ENCODE measurements around the gene CUL7. TPM values are rescaled to one million over a fixed set of nuclear protein-coding genes. Genes with fewer than 3 reads are reported as not detected.
A peak's percentile ranks its signal among the peaks of the same experiment; 100 is the strongest.

Gene CUL7
- total and polyA plus RNA-seq, 2 donors (not counting 1 experiment from before 2014, with no cell fraction given): 17.4 to 21.4 TPM

- Histone ChIP-seq H3K4me2 (replicated peaks; ENCODE audit: low read depth, low read length, poor library complexity, severe bottlenecking) (no peak overlapping the region), H4K20me1 (ENCODE audit: control insufficient read depth, insufficient read depth, low read length, poor library complexity, severe bottlenecking) (peaks cover 9% of the 10 kb centered on the region), H3K4me3 (ENCODE audit: control extremely low read depth in 1 of 5, extremely low read depth in 1 of 5, insufficient read depth in 1 of 5, low read depth in 2 of 5, low read length in 4 of 5) (no peak overlapping the region), H3K27me3 (replicated peaks in 1 of 4; ENCODE audit: control extremely low read depth in 1 of 4, control insufficient read depth in 3 of 4, insufficient read depth in 4 of 4, low read length in 3 of 4) (no peaks in the 10 kb centered on the region), H3K36me3 (replicated peaks in 1 of 2; ENCODE audit: control extremely low read depth in 1 of 2, control insufficient read depth in 1 of 2, extremely low read depth in 1 of 2, insufficient read depth in 2 of 2, low read length in 1 of 2) (peaks cover 0 to 24% of the 10 kb centered on the region in 2 experiments), H3K9me3 (ENCODE audit: control extremely low read depth in 1 of 3, control insufficient read depth in 2 of 3, insufficient read depth in 1 of 3, low read length in 2 of 3) (no peaks in the 10 kb centered on the region), H3K4me1 (ENCODE audit: control insufficient read depth in 2 of 2, insufficient read depth in 2 of 2, low read length in 2 of 2) (peaks cover 16 to 22% of the 10 kb centered on the region in 2 donors), H3K27ac (ENCODE audit: low read length in 2 of 2) (no peak overlapping the region), H3K9ac (ENCODE audit: low read length) (no peak overlapping the region), H3K79me2 (ENCODE audit: control insufficient read depth, insufficient read depth, low read length) (peaks cover 30% of the 10 kb centered on the region), H2AFZ (ENCODE audit: insufficient read depth, low read depth, low read length, poor library complexity, severe bottlenecking) (no peak overlapping the region)
- TF ChIP-seq EZH2 (IDR thresholded peaks at IDR 0.05; ENCODE audit: borderline replicate concordance, insufficient read depth, low read depth, low read length, poor library complexity, severe bottlenecking) (no peak), CTCF (IDR thresholded peaks at IDR 0.05) (no peak)
- Mint-ChIP-seq H3K4me3 (no peak overlapping the region), H3K9me3 (ENCODE audit: insufficient read depth) (no peaks in the 10 kb centered on the region), H3K27ac (no peak overlapping the region), H3K4me1 (peaks cover 34% of the 10 kb centered on the region), H3K27me3 (no peaks in the 10 kb centered on the region)
- ATAC-seq (ENCODE audit: low read depth): no peak
- no peak for DNase-seq
- ChIA-PET CTCF (no interaction called here), POLR2A (interaction anchor here (0.7 kb wide), 1 partner anchor 103 kb away, joined by 3 read pairs; no protein-coding TSS in a partner anchor)
- intact Hi-C loops (cut with micrococcal nuclease): no loop called here
- 92% methylated on average over 9 of the region's 12 CpGs for WGBS (ENCODE audit: insufficient coverage)
These were observed 9.2 kb upstream of the CUL7 start for GRCh38 chr6:43062818-43063217.

DNA sequence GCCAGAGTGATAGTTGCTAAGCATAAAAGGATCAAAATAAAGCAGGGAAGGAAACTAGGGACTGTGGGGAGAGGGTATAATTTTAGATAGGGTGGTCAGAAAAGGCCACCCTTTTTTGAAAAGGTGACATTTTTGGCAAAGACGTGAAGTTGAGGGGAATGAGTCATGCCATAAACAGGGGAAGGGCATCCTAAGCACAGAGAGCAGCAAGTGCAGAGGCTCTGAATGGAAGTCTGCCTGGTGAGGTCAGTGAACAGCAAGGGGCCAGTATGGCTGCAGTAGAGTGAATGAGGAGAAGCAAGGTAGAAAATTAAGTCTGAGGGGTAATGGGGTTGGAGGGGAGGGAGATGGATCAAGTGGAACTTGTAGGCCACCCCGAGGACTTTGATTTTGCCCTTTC lies 8.2 kb upstream of the CUL7 start:
- Histone ChIP-seq H3K79me2 (ENCODE audit: control insufficient read depth, insufficient read depth, low read length) (peaks cover 33% of the 10 kb centered on the region), H3K36me3 (replicated peaks in 1 of 2; ENCODE audit: control extremely low read depth in 1 of 2, control insufficient read depth in 1 of 2, extremely low read depth in 1 of 2, insufficient read depth in 2 of 2, low read length in 1 of 2) (peaks cover 0 to 26% of the 10 kb centered on the region in 2 experiments), H3K27me3 (replicated peaks in 1 of 4; ENCODE audit: control extremely low read depth in 1 of 4, control insufficient read depth in 3 of 4, insufficient read depth in 4 of 4, low read length in 3 of 4) (no peaks in the 10 kb centered on the region), H4K20me1 (ENCODE audit: control insufficient read depth, insufficient read depth, low read length, poor library complexity, severe bottlenecking) (peaks cover 11% of the 10 kb centered on the region), H3K4me3 (ENCODE audit: control extremely low read depth in 1 of 5, extremely low read depth in 1 of 5, insufficient read depth in 1 of 5, low read depth in 2 of 5, low read length in 4 of 5) (no peak overlapping the region), H3K9me3 (ENCODE audit: control extremely low read depth in 1 of 3, control insufficient read depth in 2 of 3, insufficient read depth in 1 of 3, low read length in 2 of 3) (no peaks in the 10 kb centered on the region), H3K9ac (ENCODE audit: low read length) (no peak overlapping the region), H2AFZ (ENCODE audit: insufficient read depth, low read depth, low read length, poor library complexity, severe bottlenecking) (no peak overlapping the region), H3K4me2 (replicated peaks; ENCODE audit: low read depth, low read length, poor library complexity, severe bottlenecking) (no peak overlapping the region), H3K27ac (ENCODE audit: low read length in 2 of 2) (no peak overlapping the region), H3K4me1 (ENCODE audit: control insufficient read depth in 2 of 2, insufficient read depth in 2 of 2, low read length in 2 of 2) (peaks cover 16 to 22% of the 10 kb centered on the region in 2 donors)
- Mint-ChIP-seq H3K4me3 (peak overlapping the region; percentile 24), H3K4me1 (peaks cover 34% of the 10 kb centered on the region), H3K27ac (no peak overlapping the region), H3K9me3 (ENCODE audit: insufficient read depth) (no peaks in the 10 kb centered on the region), H3K27me3 (no peaks in the 10 kb centered on the region)
- POLR2A ChIA-PET: no interaction called here
- intact Hi-C loops (cut with micrococcal nuclease): no loop called here
- DNase-seq (no peak), ATAC-seq (ENCODE audit: low read depth) (no peak)
- TF ChIP-seq EZH2 (IDR thresholded peaks at IDR 0.05; ENCODE audit: borderline replicate concordance, insufficient read depth, low read depth, low read length, poor library complexity, severe bottlenecking) (no peak), CTCF (IDR thresholded peaks at IDR 0.05) (no peak)
- CTCF ChIA-PET: no interaction called here
- WGBS (ENCODE audit: insufficient coverage): 92% methylated on average over 2 of the region's 2 CpGs

Measured in B cell (primary cell).